ENCODE measurements around the gene HS6ST2.
A peak's percentile ranks its signal among the peaks of the same experiment; 100 is the strongest.

HS6ST2 gene

DNA sequence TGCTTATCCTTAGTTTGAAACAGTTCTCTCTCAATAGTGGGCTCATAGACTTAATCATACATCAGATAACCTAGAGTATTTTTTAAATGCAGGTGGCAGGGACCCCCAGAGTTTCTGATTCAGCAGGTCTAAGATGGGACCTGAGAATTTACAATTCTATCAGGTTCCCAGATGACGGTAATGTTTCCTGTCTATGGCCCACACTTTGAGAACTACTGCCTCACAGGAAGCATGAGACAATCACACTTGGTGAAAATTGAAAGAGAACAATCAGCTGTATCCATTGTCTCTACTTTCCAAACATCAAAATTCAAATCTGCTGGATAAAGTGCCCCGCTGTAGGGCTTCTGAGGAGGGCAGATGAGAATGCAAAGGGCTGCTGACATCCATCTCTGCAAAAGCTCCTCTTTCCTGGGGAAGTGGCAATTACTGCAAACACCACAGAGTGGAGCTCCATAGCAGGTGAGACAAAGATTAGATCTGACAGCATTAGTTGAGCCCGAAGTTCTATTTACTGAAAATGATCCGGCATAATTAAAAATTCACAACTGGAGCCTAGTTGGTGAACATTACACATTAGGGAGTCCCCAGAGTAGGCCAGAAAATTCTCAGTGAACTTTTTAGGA, 281.8 kb downstream of the HS6ST2 start:
- DNase-seq (ENCODE audit: low spot score) = no peak

DNA sequence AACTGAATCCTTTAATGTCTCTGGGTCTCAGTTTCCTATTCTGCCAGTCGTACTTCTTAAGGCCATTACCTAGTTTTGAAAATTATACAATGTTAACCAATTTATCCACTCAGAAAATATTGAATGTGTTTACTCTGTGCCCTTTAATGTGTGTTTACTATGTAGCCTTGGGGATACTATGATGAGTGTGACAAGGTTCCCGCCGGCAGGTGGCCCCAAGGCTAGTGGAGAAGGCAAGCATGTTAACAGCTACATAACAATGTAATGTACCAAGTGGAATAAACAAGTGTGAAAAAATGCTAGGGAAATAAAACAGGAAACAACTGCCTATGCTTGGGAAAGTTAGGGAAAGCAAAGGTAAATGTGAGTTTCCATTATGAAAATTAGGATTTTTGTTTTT, 282.3 kb downstream of the HS6ST2 start:
- no peak for DNase-seq (ENCODE audit: low spot score)

DNA sequence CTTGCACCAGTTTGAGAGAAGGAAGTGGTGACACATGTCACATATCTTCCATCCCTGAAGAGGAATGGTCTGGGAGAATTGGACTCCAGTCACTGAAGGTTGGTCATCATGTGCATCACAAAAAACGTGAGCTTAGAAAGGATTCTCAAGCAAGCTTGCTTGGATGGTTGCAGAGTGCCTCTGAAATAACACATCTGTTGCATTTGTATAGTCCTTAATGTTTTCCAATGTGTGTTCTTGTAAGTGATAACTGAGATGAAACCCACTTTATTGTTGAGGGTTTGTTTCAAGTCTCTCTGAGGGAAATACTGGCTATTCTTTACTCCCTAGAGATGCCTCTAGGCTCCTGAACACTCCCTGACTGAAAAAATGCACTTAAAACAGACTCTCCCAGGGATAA, 285.1 kb downstream of the HS6ST2 start:
- DNase-seq (ENCODE audit: low spot score) = no peak

DNA sequence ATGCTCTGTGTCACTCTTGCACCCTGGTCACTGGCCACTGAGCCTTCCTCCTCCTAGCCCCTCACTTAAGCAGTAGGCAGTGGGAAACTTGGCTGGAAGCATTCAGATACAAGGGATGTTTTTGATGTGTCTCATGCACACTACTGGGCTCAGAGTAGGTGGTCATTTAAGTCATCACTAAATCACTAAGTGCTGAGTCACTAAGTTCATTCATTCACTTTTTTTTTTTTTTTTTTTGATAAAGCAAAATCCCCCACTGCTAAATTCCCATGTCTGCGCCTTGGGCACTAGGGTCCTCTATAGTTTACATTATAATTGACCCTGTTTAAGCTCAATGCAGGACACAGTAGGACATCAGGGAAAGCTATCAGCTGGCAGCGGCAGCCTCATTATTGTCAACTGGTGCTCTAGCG, 287.2 kb downstream of the HS6ST2 start:
- DNase-seq (ENCODE audit: low spot score) = no peak

DNA sequence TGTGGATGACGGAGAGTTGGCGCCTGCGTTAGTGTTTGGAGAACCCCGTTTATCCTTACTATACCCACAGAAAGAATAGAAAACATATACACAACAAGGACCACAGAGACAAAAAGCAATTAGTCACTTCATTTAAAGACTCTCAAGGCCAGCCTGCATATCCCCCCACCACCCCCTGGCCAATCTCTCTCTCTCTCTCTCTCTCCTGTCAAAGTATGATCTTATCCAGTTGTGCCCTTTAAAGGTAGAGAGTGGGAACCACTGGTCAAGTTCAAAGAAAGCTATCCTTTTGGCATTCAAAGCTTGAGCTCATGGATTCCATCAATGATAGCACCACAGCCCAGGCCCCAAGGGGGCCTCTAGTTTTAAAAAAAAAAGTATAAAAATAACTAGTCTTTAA, 289.3 kb downstream of the HS6ST2 start:
- no peak for DNase-seq (ENCODE audit: low spot score)

DNA sequence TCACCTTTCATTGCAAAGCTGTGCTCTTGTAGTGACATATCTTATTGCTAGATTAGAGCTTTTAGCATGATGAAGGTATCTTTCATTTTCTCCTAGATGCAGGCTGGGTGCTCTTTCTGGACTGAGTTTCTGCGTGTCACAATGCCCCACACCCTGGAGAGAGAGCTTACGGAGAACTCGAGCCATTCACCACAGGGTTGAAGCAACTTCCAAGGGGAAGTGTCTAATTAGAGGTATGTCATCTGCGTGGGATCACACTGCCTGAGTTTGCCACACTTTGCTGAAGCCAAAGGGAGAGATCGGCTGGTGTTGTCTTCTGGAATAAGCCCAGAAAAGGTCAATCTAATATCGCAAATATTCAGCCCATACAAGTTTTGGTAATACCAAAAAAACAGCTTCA, 290.3 kb downstream of the HS6ST2 start:
- no peak for DNase-seq (ENCODE audit: low spot score)

DNA sequence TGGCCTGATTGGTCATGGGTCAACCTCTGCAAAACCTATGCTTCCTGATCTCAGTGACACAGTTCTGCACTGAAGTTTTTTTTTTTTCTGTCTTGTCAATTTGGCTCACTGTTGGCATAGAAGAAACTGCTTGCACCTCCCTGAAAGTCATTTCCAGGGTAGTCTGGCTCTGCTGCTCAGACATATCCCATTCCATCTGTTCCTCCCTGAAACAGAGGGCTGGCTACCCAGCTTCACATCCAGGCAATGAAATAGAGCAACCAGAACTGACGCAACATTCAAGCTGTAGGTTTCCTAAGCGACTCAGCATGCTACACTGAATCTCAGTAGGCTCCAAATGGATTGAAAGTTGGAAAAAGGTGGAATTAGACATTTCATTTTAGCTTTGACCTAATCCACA, 292.8 kb downstream of the HS6ST2 start:
- DNase-seq (ENCODE audit: low spot score) = no peak

DNA sequence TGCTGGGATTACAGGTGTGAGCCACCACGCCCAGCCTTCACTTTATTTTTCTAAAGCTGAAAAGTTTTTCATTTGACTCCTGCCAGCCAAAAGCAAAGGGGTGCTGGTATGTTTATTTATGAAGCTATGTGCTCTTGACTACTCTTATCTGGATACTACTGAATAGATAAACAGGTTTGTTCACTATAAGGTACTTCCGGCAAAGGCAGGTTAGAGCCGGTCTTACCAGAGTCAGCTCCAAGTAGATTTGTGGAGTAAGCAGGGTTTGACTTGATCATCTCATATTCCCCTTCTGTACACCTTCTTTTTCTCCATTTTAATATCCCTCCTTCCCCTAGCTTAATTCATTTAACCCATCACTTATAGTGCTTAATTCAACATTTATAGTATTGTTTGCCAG, 294.2 kb downstream of the HS6ST2 start:
- no peak for DNase-seq (ENCODE audit: low spot score)

DNA sequence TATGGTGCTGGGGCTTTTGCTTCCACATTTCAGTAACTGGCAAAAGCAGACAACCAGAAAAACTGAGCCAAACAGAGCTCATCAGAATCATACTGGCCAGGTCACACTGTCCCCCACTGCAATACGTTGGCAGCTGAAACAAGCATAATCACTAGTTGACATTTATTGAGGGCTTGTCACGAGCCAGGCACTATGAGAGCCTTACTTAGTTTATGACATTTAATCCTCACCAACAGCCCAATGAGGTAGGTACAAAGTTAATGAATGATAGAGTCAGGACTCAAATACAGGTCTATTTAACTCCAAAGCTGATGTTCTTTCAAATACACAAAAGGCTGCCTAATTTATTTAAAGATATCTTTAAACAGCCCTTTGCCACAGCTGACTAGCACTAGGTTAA, 295.6 kb downstream of the HS6ST2 start:
- no peak for DNase-seq (ENCODE audit: low spot score)

DNA sequence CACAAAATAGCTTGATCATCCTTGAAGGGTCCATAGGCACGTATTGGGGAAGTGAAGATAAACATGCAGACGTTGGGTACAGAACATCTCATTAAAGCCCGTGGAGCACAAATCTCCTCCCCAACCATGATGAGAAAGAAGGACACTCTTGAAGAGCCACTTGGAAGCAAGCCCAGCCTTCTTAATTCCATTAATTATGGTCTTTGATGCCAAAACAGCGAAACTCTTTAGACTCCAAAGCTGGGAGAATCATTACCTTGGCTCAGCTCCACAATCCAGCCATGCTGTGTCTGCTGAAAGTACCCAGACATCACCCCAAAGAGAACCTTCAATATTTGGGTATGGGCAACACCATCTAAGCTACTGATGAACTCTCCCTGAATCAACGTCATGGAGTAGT, 300.6 kb downstream of the HS6ST2 start:
- DNase-seq (ENCODE audit: low spot score) = no peak

DNA sequence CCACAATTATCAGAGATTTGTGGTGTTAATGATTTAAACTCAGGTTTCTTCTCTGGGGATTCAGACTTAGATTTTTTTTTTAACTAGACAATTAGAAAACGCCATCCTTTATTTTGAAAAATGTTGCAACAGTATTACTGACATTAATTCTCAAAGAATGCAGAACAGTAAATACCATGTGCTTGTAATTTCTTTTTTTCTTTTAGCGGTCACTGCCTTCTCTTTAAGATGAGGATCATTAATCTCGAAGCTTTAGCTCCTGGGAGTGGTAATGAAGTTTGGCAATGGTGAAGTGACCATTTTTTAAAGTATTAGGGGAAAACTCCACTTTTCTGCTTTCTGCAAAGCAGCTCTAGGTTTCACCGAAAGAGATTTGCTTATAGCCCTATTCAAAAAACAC, 305.6 kb downstream of the HS6ST2 start:
- DNase-seq (ENCODE audit: low spot score) = no peak

DNA sequence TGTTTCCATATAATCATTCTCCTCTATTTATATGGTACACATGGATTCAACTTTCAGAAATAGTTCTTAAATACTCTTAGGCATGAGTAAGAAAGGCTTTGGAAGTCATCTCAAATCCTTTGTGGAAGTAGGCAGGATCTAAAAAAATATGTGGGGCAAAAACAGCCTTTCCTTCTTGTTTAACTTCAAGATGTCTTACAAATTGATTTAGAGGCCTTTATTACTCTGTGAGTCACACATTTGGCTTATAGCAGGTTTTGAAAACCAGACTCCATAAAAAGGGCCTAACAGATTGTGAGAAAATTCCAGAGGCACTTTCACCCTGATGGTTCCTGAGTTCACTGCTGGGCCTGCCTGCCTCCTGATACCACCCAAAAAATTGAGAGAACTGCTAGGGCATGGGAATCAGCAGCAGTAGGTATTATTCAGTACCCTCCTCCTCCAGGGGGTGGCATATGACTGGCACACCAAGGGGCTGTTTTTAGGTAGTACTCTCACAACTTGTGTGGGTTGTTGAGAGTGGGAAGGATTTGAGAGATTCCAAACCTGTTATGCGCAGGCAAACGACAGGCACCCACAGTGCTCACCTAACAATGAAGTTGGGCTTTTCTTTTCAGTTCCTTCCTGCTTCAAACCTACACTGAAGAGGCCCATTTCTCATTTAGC, 306.9 kb downstream of the HS6ST2 start:
- no peak for DNase-seq (ENCODE audit: low spot score)

DNA sequence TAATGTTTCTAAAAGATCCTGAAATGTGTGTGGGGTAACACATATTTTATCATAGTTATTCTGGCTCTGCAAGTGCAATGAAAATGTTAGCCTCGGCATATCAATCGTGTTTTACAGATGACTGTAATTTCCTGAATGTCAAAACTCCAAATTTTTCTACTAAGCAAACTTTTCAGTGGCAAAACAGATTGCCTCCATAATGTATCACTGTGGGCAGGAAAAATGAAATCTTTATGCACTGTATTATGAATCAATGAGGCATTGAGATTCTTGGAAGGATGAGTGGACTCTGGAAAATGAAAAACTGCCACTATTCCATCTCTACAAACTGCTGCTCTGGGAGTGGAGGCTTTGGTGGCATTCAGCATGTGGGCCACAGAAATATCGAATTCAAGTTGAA, 309.5 kb downstream of the HS6ST2 start:
- no peak for DNase-seq (ENCODE audit: low spot score)

DNA sequence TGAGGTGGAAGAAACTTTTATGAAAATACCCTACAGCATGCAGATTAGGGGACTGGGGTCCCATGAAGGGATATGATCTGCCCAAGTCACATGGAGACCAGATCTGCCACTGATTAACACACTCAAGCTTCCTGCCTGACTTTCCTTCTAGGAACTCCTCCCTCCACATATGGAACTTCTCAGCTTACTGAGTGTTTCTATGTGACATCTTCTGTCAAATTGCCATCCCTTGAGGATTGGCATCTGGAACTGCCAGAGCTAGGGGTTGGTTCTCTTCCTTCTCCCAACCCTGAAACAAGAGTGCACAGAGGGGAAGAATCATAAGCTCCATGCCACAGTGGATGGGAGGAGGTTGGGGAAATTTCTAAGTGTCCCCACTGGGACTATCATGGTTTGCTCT, 319.0 kb downstream of the HS6ST2 start:
- no peak for DNase-seq (ENCODE audit: low spot score)

DNA sequence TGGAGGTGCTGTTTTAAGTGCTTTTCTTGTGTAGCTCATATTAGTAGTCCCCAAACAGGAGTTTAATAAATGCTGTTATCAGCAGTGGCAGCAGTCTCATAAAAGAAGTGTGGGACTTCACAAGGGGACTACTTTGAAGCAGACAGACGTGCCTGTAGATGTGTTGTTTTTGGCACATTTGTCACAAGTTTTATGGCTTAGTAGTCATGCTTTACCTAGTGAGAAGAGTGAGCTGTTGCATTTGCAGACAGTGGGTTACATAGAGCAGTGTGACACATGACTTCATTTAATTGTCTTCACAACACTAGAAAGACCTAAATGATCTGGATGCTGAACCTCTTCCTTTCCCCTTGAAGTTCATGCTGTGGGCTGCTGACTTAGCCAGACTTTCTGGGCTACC, 320.1 kb downstream of the HS6ST2 start:
- no peak for DNase-seq (ENCODE audit: low spot score)

DNA sequence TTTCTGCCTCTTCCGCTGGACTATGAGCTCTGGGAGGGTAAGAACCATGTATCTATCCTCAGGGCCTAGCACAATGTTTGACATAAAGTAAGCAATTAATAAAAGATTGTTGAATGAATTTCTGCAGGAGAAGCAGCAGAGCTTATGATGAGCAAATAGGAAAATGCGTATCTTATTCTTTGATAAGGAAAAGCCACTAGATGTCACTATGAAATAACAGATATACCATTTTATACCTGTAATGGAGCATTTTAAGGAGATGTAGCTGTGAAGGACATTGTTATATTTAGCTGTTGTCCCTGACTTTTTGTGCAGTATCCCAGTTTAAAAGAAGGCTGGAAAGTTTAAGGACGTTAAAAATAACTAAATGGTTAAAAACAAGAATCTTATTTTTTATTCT, 322.3 kb downstream of the HS6ST2 start:
- no peak for DNase-seq (ENCODE audit: low spot score)

DNA sequence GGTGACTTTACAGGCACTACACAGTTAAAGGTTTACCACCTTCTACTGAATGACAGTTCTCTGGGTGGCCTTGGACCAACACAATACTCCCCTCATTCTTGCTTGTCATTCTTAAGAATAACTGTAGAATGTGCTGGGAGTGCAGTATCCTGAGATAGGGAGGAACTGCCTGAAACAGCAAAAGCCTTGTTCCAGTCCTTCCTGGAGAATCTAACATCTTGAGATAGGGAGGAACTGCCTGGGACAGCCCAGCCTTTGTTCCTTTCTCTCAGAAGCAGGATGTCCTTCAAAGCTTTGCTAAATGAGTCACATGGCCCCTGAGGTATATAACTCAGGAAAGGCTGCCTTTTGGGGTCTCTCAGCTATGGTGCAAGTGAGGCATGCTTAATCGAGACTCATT, 323.9 kb downstream of the HS6ST2 start:
- DNase-seq (ENCODE audit: low spot score) = no peak

DNA sequence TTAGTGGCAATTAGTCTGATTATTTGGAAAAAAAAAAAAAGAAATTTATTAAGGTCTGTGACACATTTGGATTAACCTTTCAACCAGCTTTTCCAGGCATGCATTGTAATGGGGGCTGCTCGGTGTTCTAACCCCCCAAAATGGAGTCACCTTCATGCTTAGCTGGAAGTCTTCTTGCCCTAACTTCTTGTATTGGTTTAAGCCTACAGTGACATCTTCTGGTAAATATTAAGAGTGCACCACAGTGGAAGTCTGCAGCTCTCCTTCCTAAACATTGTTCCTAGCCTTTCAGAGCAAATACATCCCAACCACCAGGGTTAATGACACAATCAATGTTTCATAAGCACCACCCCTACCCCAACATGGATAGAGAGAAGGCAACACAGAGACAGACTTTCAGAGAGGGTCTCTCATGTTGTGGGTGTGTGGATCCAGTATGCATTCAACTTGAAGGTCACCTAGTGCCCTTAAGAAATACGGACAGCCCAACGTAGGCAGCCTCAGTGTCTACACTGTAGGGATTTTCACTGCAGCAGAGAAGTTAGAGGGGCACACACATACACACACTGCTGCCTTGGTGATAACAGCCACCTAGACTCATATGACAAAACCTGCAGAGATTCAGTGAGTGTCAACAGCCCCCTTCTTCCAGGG, 326.7 kb downstream of the HS6ST2 start:
- peak; percentile 4 for DNase-seq (ENCODE audit: low spot score)

DNA sequence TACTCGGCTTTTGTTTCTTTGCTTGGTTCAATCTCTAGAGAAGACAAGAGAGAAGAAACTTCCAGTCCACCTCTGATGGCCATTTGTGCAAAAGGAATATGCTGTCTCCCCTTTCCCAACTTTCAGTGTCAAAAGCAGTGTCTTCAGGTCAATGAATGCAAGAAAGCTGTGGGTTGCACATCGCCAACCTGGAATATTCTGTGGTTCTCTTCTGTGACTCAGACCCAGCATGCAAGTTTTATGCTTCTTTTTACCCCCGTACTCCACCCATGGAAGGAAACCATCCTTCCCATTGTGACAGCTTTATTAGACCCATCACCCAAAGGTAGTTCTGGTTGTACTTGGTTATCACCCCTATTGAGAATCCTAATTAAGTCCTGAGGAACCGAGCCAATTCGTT, 334.0 kb downstream of the HS6ST2 start:
- no peak for DNase-seq (ENCODE audit: low spot score)

DNA sequence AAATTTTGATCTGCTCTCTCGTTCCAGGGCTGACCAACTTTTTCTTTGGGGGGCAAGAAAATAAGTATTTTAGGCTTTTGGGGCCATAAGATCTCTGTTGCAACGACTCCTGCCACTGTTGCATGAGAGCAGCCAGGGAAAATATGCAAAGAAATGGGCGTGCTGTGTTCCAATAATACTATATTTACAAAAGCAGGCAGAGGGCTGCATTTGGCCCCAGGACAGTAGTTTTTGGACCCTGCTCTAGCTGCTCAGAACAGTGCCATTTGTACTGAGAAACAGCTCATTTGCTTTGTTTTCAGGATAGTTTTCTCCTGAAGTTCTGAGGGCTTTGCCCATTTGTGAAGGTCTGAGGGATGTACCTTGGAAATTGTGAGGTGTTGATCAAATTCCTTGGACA, 334.5 kb downstream of the HS6ST2 start:
- DNase-seq (ENCODE audit: low spot score) = no peak

DNA sequence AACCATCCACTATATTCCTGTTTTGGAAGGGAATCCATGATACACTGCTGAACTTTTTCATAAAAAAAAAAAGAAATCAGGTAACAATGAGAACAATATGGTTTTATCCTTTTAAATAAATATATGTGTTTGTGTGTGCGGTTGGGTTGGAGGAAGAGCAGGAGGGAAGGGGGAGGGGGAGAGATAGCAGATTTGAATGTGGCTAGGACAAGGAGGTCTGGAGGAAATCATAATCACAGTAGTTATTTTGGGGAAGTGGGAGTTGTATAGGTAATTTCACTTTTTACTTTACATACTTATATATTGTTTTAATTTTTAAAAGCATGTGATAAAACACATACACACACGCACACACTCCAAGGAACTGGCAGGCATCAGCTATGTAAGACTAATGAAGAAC, 335.1 kb downstream of the HS6ST2 start:
- DNase-seq (ENCODE audit: low spot score) = no peak

DNA sequence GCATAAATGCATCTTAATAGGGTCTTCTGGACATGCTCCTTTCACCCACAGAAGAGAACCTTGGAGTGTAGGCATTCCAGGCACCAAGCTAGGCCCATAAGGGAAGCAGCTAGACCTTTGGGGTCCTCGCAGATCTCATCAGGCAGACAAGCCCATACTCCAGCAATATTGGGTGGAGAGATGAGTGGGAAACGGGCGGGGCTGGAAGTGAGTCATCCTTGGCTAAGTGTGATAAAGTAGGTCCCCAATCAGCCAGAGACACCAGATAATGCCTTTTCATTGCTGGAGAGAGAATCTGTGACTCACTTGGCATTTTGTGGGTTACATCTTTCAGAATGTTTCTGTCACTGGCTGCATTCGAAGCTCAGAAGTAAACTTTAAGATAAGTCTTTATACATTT, 336.3 kb downstream of the HS6ST2 start:
- DNase-seq (ENCODE audit: low spot score) = no peak

DNA sequence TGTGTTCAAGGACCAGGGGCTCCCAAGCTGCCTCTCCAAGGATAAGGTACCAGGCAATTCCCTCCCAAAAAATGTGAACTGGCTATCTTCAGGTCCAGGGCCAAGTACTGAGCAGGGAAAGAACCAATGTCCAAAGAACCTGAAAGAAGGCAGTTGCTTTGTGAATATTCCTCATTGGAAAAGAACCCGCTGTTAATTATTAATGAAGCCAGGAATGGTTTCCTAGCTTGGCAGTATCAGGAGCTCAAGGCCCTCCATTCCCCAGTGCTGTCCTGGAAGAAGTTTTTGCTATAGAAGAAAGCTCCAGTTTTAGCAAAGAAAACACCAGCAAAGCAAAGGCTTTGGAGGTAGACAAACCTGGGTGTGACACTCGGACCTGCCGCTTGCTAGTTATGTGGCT, 339.6 kb downstream of the HS6ST2 start:
- no peak for DNase-seq (ENCODE audit: low spot score)

All from HuH-7.5 (cell line).